Kidney (tissue), 14 donors: ENCODE data around the gene NRXN2. TPM values are rescaled to one million over a fixed set of nuclear protein-coding genes. Genes with fewer than 3 reads are reported as not detected.

Experiments
- DNase-seq, 5 donors: peaks; one replicate each; pipeline ENCODE4 v3.0.0-alpha.2; 2013 to 2020
- FAIRE-seq: peaks from 2 replicates; lab custom pipeline; 2012; peaks lifted over from hg19 to GRCh38; lab: Jason Lieb, UNC
- H3K27ac ChIP-seq, 2 donors: one replicate each; pipeline ENCODE4 v1.7.0; 2013; ENCODE audit warnings: low read depth in 2 of 2, low read length in 2 of 2, inconsistent platforms in 1 of 2
- H3K27me3 ChIP-seq: one replicate; pipeline ENCODE4 v1.7.1; 2013; ENCODE audit warnings: low read length, inconsistent platforms; ENCODE audit not compliant: control insufficient read depth, insufficient read depth
- H3K36me3 ChIP-seq, 3 donors: one replicate each; pipeline versions ENCODE4 v1.7.0 to v1.7.1; 2013; ENCODE audit warnings: low read length in 3 of 3, control low read depth in 1 of 3, inconsistent platforms in 1 of 3; ENCODE audit not compliant: insufficient read depth in 3 of 3, control insufficient read depth in 2 of 3
- H3K4me1 ChIP-seq, 3 donors: one replicate each; pipeline versions ENCODE4 v1.7.0 to v1.7.1; 2013; ENCODE audit warnings: low read length in 3 of 3, inconsistent platforms in 1 of 3, low read depth in 1 of 3; ENCODE audit not compliant: control insufficient read depth in 2 of 3, insufficient read depth in 2 of 3
- H3K4me3 ChIP-seq, 3 donors: one replicate each; pipeline versions ENCODE4 v1.7.0 to v1.8.1; 2013; ENCODE audit warnings: low read length in 3 of 3, control low read depth in 1 of 3, inconsistent platforms in 1 of 3
- H3K9ac ChIP-seq, 3 donors: one replicate each; pipeline versions ENCODE4 v1.7.0 to v1.7.1; 2013; ENCODE audit warnings: low read length in 3 of 3, control low read depth in 1 of 3, inconsistent platforms in 1 of 3
- H3K9me3 ChIP-seq, 3 donors: one replicate each; pipeline versions ENCODE4 v1.7.0 to v1.7.1; 2013; ENCODE audit warnings: low read length in 3 of 3, control low read depth in 1 of 3, inconsistent platforms in 1 of 3; ENCODE audit not compliant: control insufficient read depth in 2 of 3, insufficient read depth in 1 of 3
- CTCF ChIP-seq: IDR thresholded peaks from 3 replicates; pipeline ENCODE4 v1.5.1; 2012; ENCODE audit warnings: mild to moderate bottlenecking, moderate library complexity, borderline replicate concordance; ENCODE audit not compliant: insufficient read depth; ENCODE audit errors: extremely low read depth
- intact Hi-C: fragments of 100-400 bp; cut with DNase I; formaldehyde crosslinking; loops from one replicate; pipeline ENCODE4 v1.11.1; 2022
- polyA plus RNA-seq: library from polyadenylated mRNA; stranded (reverse); fragments of 350-450 nt; fragmentation: Illumina TruSeq; extraction: RNeasy Lipid Tissue Mini Kit (QIAGEN cat#74804); gene quantifications from one replicate; pipeline ENCODE4 v1.2.3, GENCODE V29; 2014; ENCODE audit warnings: low read depth, low replicate concordance; ENCODE audit not compliant: insufficient read depth
- total RNA-seq: library from RNA; stranded (reverse); fragmentation: NEBNext Ultra II Directional; extraction: Animal tissue kit (Norgen Biotek cat#: 25700); gene quantifications from one replicate; pipeline ENCODE4 v1.2.1, GENCODE V29; 2021
- donor health status: control.
- donor health status: control.
- donor health status: control.
- donor health status: control.
- donor health status: control.
- donor health status: DM: yes; HTN: yes; CAD: no.
- donor health status: Normal renal cell carcinoma (clear cell type).

The NRXN2 gene
- total and polyA plus RNA-seq, 2 donors from 2014 or later, result 13.3 to 22.0 TPM

DNA sequence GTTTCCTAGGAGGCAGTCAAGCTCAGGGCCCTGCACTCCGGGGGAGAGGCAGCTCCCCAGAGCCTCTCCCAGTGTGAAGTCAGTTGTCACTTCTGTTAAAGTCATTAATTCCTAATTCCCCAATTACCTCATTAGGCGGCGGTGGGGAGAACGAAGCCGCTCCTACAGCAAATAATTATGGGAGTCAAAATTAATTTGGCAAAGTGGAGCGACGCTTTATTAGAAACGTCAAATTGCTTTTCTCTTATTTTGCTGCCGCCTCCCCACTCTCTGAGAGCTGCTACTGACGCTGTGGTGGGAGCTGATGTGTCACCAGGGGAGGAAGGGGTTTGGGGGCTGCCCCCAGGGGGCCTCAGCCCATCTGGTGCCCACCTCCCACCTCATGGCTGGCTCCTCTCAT is 90.3 kb downstream of the NRXN2 start:
- FAIRE-seq (no peak), DNase-seq (no peak)
- intact Hi-C loops, result no loop called here
- Histone ChIP-seq H3K27me3 (no peaks in the 10 kb centered on the region), H3K36me3 (no peaks in the 10 kb centered on the region), H3K4me1 (no peaks in the 10 kb centered on the region), H3K9me3 (no peaks in the 10 kb centered on the region), H3K4me3 (no peak overlapping the region), H3K9ac (no peak overlapping the region), H3K27ac (no peak overlapping the region)
- no peak for TF ChIP-seq CTCF

DNA sequence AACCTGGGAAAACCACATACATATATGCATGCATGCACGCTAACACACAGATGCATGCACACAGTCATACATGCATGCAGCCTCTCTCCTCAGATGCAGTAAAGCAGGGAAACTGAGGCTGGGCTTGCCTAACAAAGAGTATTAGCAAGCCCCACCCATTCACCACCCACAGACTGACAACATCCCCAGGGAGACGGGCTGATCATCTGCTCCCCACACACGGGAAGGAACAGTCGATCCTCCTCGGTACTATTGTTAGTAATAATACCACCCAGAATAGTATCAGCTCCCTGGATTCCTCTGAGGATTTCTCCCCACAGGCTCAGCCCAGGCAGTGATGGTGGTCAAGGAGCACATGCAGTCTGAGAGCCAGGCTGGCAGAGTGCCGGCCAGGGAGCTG is 90.8 kb downstream of the NRXN2 start:
- no peaks in the 10 kb centered on the region for H3K4me1 ChIP-seq
- FAIRE-seq (no peak), DNase-seq (no peak)
- no peak overlapping the region for H3K4me3 ChIP-seq
- no peak overlapping the region for H3K27ac ChIP-seq
- H3K9me3 ChIP-seq, result no peaks in the 10 kb centered on the region
- H3K27me3 ChIP-seq, result no peaks in the 10 kb centered on the region
- H3K36me3 ChIP-seq, result no peaks in the 10 kb centered on the region
- no peak for TF ChIP-seq CTCF
- intact Hi-C loops, result no loop called here
- H3K9ac ChIP-seq, result no peak overlapping the region

- H3K27me3 ChIP-seq, result no peaks in the 10 kb centered on the region
- no peak overlapping the region for H3K27ac ChIP-seq
- DNase-seq (no peak), FAIRE-seq (no peak)
- no peaks in the 10 kb centered on the region for H3K4me1 ChIP-seq
- intact Hi-C loops, result no loop called here
- no peak for TF ChIP-seq CTCF
- H3K9me3 ChIP-seq, result no peaks in the 10 kb centered on the region
- no peak overlapping the region for H3K4me3 ChIP-seq
- H3K9ac ChIP-seq, result no peak overlapping the region
- no peaks in the 10 kb centered on the region for H3K36me3 ChIP-seq
Observed at GRCh38 chr11:64631675-64632074, 91.3 kb downstream of the NRXN2 start.
